ENCODE data around the gene ATP8A2.

DNA sequence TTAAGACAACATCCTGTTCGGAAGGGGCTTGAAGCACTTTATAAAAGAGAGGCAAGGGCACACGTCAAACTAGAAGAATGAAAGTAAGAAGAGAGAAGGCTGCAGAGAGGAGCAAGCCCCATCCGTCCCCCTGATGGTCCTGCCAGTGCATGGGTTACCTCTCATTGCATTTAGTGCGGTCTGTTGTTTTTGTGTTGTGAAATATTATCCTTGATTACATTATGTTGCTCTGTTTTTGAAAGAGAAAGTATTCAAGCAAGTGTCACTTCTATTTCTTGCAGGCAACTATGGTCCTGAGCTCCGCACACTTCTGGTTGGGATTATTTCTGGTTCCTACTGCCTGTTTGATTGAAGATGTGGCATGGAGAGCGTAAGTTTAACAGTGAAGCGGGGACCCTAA is 589.5 kb downstream of the ATP8A2 start:
- TF ChIP-seq ZNF134 (CRISPR knock-in tag; conservative IDR thresholded peaks at IDR 0.05) (no peak), TAF1 (IDR thresholded peaks at IDR 0.05; ENCODE audit: control insufficient read depth, extremely low read depth, insufficient read depth, low read length, severe bottlenecking) (no peak), NCOR1 (IDR thresholded peaks at IDR 0.05) (no peak), POLR2AphosphoS5 (IDR thresholded peaks at IDR 0.05; ENCODE audit: control insufficient read depth, insufficient read depth, low read depth, low read length) (no peak), RCOR1 (IDR thresholded peaks at IDR 0.05; ENCODE audit: borderline replicate concordance in 1 of 2, low read depth in 2 of 2, low read length in 2 of 2) (no peak), SP1 (CRISPR knock-in tag; IDR thresholded peaks at IDR 0.05) (no peak), EP300 (IDR thresholded peaks at IDR 0.05; ENCODE audit: low read length) (no peak)
- TF ChIP-seq, protein P1, sequence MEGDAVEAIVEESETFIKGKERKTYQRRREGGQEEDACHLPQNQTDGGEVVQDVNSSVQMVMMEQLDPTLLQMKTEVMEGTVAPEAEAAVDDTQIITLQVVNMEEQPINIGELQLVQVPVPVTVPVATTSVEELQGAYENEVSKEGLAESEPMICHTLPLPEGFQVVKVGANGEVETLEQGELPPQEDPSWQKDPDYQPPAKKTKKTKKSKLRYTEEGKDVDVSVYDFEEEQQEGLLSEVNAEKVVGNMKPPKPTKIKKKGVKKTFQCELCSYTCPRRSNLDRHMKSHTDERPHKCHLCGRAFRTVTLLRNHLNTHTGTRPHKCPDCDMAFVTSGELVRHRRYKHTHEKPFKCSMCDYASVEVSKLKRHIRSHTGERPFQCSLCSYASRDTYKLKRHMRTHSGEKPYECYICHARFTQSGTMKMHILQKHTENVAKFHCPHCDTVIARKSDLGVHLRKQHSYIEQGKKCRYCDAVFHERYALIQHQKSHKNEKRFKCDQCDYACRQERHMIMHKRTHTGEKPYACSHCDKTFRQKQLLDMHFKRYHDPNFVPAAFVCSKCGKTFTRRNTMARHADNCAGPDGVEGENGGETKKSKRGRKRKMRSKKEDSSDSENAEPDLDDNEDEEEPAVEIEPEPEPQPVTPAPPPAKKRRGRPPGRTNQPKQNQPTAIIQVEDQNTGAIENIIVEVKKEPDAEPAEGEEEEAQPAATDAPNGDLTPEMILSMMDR (IDR thresholded peaks at IDR 0.05 in 2 of 3, conservative IDR thresholded peaks at IDR 0.05 in 1 of 3; ENCODE audit: insufficient read depth in 2 of 3, low read depth in 1 of 3, low read length in 3 of 3): no peak
- TF ChIP-seq, protein P2, sequence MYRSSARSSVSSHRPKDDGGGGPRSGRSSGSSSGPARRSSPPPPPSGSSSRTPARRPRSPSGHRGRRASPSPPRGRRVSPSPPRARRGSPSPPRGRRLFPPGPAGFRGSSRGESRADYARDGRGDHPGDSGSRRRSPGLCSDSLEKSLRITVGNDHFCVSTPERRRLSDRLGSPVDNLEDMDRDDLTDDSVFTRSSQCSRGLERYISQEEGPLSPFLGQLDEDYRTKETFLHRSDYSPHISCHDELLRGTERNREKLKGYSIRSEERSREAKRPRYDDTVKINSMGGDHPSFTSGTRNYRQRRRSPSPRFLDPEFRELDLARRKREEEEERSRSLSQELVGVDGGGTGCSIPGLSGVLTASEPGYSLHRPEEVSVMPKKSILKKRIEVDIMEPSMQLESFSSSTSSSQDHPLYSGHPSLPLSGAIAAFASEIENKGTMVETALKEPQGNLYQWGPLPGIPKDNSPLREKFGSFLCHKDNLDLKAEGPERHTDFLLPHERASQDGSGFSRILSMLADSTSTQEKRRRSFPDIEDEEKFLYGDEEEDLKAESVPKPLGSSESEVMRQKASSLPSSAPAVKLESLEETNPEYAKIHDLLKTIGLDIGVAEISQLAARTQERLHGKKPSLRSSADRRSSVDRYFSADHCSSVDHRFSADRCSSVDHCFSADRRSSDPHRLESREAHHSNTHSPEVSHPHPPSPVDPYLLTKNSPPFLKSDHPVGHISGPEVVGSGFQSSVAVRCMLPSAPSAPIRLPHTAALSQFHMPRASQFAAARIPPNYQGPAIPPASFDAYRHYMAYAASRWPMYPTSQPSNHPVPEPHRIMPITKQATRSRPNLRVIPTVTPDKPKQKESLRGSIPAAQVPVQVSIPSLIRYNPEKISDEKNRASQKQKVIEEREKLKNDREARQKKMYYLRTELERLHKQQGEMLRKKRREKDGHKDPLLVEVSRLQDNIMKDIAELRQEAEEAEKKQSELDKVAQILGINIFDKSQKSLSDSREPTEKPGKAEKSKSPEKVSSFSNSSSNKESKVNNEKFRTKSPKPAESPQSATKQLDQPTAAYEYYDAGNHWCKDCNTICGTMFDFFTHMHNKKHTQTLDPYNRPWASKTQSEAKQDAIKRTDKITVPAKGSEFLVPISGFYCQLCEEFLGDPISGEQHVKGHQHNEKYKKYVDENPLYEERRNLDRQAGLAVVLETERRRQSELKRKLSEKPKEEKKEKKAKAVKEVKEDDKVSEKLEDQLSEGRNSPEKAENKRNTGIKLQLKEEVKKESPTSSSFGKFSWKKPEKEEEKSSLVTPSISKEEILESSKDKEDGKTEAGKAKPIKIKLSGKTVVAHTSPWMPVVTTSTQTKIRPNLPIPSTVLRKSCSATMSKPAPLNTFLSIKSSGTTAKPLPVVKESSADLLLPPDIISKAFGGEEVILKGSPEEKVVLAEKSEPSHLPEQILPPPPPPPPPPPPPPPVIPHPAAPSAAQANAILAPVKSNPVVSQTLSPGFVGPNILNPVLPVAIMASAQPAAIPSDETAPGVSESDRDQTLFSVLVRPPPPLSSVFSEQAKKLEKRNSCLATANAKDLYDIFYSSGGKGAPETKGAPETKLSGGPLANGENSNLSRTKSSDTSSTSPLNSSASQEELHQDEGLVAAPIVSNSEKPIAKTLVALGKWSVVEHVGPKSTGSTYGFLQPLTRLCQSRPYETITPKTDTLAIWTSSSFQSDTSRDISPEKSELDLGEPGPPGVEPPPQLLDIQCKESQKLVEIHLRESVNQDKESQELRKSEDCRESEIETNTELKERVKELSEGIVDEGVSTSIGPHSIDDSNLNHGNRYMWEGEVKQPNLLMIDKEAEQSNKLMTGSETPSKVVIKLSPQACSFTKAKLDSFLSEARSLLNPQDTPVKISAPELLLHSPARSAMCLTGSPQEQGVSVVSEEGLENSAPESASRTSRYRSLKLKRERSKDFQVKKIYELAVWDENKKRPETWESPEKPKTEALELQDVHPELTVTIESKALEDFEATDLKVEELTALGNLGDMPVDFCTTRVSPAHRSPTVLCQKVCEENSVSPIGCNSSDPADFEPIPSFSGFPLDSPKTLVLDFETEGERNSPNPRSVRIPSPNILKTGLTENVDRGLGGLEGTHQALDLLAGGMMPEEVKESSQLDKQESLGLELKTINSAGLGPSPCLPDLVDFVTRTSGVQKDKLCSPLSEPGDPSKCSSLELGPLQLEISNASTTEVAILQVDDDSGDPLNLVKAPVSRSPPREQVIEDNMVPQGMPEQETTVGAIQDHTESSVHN (IDR thresholded peaks at IDR 0.05; ENCODE audit: borderline replicate concordance in 1 of 2, low read depth in 1 of 2): no peak

Measured in K562 (cell line).